ENCODE data around the gene FKBP10. TPM values are rescaled to one million over a fixed set of nuclear protein-coding genes. Genes with fewer than 3 reads are reported as not detected.

FKBP10 gene
- total RNA-seq: 186 and 244 TPM in 2 replicates

GRCh38 chr17:41812381-41813151 is at the start of gene FKBP10:
TSS of gene FKBP10 (plus strand) at chr17:41813004. CDS start at chr17:41813035, 31 bp downstream.
- peak; percentile 77 for DNase-seq

- no peak for DNase-seq
These were observed 49.5 kb upstream of the FKBP10 start for GRCh38 chr17:41763327-41763726.

DNA sequence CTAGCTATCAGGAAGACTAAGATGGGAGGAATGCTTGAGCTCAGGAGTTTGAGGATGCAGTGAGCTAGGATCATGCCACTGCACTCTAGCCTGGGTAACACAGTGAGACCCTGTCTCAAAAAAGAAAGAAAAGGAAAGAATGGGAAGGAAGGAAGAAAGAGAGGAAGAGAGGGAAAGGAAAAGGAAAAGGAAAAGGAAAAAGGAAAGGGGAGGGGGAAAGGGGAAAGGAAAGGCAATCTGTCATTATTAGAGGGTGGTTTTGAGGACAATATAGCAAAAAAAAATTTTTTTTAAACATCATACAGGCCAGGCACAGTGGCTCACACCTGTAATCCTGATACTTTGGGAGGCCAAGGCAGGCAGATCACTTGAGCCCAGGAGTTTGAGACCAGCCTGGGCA is 46.7 kb upstream of the FKBP10 start:
- no peak for DNase-seq

- no peak for DNase-seq
These were observed 45.3 kb upstream of the FKBP10 start for GRCh38 chr17:41767324-41768042.

DNA sequence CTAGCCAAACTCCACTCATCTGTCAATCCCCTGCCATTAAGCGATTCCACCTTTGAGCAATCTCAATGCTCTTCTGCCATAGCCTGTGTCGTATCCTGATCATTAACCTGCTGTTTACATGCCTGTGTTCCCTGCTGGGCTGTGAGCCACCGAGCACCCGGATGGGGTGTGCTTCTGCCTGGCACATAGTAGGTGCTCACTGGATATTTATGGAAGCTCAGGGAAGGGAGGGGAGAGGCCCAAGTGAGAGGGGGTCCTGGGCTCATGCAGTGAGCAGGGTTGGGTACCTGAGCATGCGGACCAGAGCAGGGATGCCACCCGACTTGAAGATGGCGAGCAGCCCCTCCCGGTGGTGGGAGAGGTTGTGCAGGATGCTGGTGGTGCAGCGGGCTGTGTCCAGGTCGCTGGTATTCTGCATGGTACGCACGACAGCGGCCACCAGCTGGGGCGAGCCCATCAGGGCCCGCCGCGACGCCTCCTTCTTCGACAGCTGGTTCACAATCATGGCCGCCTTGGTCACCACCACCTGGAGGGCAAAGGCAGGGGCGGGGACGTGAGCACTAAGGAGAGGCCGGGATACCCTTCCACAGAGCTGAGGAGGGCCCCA is 44.0 kb upstream of the FKBP10 start:
- DNase-seq: no peak

GRCh38 chr17:41769346-41769862 is 43.4 kb upstream of the FKBP10 start:
- DNase-seq: no peak

DNA sequence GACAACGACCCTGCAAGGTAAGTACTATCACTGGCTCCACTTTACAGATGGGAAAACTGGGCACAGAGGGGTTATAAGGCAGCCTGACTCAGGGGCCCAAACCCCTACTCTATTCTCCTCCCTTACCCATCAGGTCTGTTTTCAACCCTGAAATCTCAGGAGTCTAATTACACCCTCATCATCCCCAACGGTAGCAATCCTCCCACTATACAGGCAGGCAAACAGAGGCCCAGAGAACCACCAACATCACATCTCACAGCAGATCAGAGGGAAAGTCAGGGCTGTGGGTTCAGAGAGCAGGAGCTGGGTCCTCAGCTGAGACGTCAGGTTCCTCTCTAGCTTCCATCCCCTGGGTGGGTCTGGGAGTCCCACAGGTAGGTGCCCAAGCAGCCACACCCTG is 42.8 kb upstream of the FKBP10 start:
- DNase-seq: no peak

DNA sequence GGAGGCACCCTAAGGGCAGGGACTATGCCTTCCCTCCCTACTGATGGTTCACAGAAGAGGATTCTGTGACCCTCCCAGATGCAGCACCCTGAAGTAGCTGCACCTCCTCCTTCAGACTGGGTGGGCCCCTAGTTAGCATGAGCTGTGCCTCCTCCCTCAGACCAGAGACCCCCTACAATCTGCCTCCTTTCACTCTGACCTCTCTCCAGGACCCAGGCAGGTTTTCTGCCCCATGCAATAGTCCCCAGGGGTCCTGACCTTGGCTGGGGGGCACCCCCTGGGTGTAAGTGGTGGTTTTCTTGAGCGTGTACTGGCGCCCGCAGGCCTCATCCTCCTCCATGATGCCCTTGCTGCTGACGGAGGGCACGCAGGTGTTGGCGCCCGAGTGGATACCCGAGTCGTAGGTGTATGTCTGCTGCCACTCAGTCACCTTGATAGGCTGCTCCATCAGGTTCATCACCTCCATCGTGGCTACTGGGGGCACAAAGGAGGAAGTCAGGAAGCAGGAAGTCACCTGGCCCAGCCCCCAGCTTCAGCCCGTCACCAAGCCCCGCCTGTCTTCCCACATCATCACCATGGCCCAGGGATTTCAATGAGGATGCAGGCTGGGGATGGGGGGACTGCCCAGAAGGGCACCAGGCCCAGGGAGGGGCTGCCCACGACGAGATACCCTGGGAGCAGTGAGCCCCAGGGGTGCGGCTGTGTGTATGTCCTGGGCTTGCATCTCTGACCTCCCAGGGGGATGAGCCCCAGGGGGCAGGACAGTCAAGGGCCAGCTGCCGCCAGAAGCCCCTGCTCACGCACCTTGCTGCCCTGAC is 41.2 kb upstream of the FKBP10 start:
- DNase-seq: no peak

DNA sequence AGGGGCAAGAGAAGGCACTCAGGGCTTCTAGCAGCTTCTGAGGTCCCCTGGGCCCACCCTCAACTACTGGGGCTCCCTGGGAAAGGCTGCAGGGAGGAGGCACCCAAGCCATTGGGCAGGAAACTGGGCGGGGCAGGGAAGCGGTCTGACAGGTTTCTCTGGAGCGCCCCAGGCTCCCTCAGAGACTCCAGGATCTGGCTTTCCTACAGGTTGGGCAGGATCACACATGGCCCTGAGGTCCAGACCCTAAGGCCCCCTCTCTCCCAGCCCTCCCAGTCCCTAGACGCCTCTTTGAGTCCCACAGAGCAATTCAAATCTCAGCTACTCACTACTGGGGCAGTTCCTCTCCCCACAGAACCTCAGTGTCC is 40.6 kb upstream of the FKBP10 start:
- no peak for DNase-seq

- DNase-seq: no peak
These were observed 40.1 kb upstream of the FKBP10 start for GRCh38 chr17:41772586-41773189.

GRCh38 chr17:41773190-41773588 is 39.6 kb upstream of the FKBP10 start:
- DNase-seq: peak; percentile 89

DNA sequence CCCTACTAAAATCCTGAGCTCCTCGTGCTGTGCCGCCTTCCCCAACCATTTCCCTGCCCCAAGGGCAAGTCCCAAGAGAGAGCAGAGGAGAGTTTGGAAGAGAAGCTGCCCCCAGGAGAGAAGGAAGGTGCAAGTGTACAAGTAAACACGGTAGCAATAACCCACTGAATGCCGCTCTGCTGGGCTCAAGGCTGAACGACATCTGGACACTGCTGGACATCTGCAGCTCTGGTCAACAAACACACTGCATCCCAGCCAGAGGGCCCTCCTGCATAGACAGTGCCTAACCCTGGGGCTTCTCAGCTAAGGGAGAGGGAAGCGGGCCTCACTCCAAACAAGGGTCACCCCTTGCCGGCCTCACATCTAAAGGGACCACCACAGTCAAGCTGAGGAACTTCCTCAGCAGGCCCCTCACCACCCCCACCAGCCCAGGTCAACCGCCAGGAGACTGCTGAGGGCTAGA is 39.0 kb upstream of the FKBP10 start:
- DNase-seq: no peak

- peak; percentile 55 for DNase-seq
These were observed 37.2 kb upstream of the FKBP10 start for GRCh38 chr17:41775394-41776226.

DNA sequence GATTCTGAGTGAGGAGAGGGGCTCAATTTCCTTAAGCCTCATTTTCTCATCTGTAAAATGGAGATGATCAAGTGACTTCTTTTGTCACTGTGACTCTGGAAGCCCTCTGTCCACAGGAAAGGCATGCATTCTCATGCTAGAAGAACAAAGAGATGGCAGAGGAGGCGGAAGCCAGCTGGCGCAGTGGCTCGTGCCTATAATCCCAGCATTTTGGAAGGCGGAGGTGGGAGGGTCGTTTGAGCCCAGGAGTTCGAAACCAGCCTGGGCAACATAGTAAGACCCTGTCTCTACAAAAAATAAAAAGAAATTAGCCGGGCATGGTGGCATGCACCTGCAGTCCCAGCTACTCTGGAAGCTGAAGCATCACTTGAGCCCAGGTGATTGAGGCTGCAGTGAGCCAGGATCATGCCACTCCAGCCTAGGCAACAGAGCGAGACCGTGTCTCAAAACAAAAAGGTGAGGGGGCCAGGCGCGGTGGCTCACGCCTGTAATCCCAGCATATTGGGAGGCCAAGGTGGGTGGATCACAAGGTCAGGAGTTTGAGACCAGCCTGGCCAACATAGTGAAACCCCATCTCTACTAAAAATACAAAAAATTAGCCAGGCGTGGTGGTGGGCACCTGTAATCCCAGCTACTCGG is 36.4 kb upstream of the FKBP10 start:
- peak; percentile 54 for DNase-seq

GRCh38 chr17:41777157-41777573 is 35.6 kb upstream of the FKBP10 start:
- peak; percentile 90 for DNase-seq

GRCh38 chr17:41777574-41778188 is 35.1 kb upstream of the FKBP10 start:
- DNase-seq: peak; percentile 99

- DNase-seq: no peak
These were observed 32.9 kb upstream of the FKBP10 start for GRCh38 chr17:41779954-41780353.

- no peak for DNase-seq
These were observed 31.2 kb upstream of the FKBP10 start for GRCh38 chr17:41781404-41782110.

DNA sequence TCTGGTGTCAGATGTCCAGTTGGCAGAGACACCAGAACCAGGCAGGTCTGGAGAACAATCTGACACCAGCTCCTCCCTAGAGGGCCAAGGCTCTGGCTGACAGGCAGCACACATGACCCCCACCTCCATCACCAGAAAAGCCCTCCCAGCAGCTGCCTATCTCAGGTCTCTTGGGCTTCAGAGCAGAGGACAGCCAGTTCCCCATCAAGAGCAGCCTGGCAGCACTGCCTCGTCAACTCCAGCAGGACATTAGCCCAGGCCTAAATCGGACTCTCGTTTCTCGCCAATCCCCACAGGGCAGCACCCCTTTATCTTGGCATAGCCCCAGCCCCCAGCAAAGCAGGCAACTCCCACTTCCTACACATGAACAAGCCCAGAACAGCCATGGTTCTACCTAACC is 30.7 kb upstream of the FKBP10 start:
- DNase-seq: no peak

Data from dermis blood vessel endothelial cell (primary cell).